DOHH2 (cell line): ENCODE data around the gene SMPD3.

Experiments
- H3F3A ChIP-seq: fragments of 200-600 bp; sonication (generic), shearing (Covaris generic); 2 replicates; pipeline ENCODE4 v1.6.0; 2016; ENCODE audit warnings: antibody characterized with exemption, mild to moderate bottlenecking; ENCODE audit not compliant: control insufficient read depth, insufficient read depth
- H3K27ac ChIP-seq: fragments of 200-600 bp; sonication (generic); 2 replicates; pipeline ENCODE4 v1.5.1; 2014; ENCODE audit warnings: low read depth, mild to moderate bottlenecking, low read length, moderate library complexity
- H3K27me3 ChIP-seq: fragments of 200-600 bp; sonication (generic); 2 replicates; pipeline ENCODE4 v1.6.1; 2014; ENCODE audit warnings: mild to moderate bottlenecking, low read length, mixed read lengths; ENCODE audit not compliant: control insufficient read depth
- H3K36me3 ChIP-seq: fragments of 200-600 bp; sonication (generic); 2 replicates; pipeline ENCODE4 v1.6.1; 2014; ENCODE audit warnings: mild to moderate bottlenecking, low read length, moderate library complexity, mixed read lengths; ENCODE audit not compliant: control insufficient read depth
- H3K4me1 ChIP-seq: fragments of 200-600 bp; sonication (generic); 2 replicates; pipeline ENCODE4 v1.6.1; 2014; ENCODE audit warnings: mild to moderate bottlenecking, low read length, mixed read lengths; ENCODE audit not compliant: control insufficient read depth
- H3K4me2 ChIP-seq: fragments of 200-600 bp; sonication (generic); 2 replicates; pipeline ENCODE4 v1.6.0; 2014; ENCODE audit warnings: mild to moderate bottlenecking, low read length, moderate library complexity
- H3K4me3 ChIP-seq: fragments of 200-600 bp; sonication (generic); 2 replicates; pipeline ENCODE4 v1.5.1; 2014; ENCODE audit warnings: mild to moderate bottlenecking, low read length, mixed read lengths
- H3K79me2 ChIP-seq: fragments of 200-600 bp; sonication (generic); 2 replicates; pipeline ENCODE4 v1.6.1; 2014; ENCODE audit warnings: mild to moderate bottlenecking, low read length, mixed read lengths; ENCODE audit not compliant: control insufficient read depth
- H3K9me2 ChIP-seq: fragments of 200-600 bp; sonication (generic); replicated peaks from 2 replicates; pipeline ENCODE4 v1.6.1; 2014; ENCODE audit warnings: mild to moderate bottlenecking, low read length, mixed read lengths; ENCODE audit not compliant: control insufficient read depth
- H3K9me3 ChIP-seq: fragments of 200-600 bp; sonication (generic); 2 replicates; pipeline ENCODE4 v1.6.1; 2014; ENCODE audit warnings: antibody characterized with exemption, low read length, mixed read lengths; ENCODE audit not compliant: control insufficient read depth, insufficient read depth
- H4K20me1 ChIP-seq: fragments of 200-600 bp; sonication (generic); 2 replicates; pipeline ENCODE4 v1.6.0; 2014; ENCODE audit warnings: low read depth, mild to moderate bottlenecking, antibody characterized with exemption, low read length, moderate library complexity; ENCODE audit not compliant: control insufficient read depth, insufficient read depth
- EZH2phosphoT487 ChIP-seq: fragments of 200-600 bp; sonication (generic); IDR thresholded peaks from 2 replicates; pipeline ENCODE4 v1.6.1; 2017; ENCODE audit warnings: borderline replicate concordance, mild to moderate bottlenecking, antibody characterized with exemption, low read length, moderate library complexity, mixed read lengths
- TF ChIP-seq, protein P1 (sequence below): fragments of 200-600 bp; sonication (generic); IDR thresholded peaks from one replicate; pipeline ENCODE4 v1.5.1; 2014; ENCODE audit warnings: antibody characterized with exemption, mild to moderate bottlenecking, low read depth, low read length; ENCODE audit not compliant: poor library complexity, severe bottlenecking

SMPD3 gene

DNA sequence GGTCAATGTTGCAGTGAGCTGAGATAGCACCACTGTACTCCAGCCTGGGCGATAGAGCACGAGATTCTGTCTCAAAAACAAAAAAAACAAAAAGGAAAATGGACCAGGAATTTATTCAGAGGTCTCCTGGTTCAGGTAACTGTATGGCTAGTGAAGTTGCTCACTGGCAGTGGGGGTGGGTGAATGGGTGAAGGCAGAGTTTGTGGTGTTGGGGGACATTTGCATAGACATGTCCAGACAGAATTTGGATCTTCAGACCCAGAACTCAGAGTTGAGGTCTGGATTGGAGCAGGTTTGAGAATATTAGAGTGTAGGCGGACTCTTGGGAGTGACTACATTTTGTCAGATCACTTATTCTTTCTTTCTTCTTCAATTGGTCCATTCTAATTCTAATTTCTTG lies 55.0 kb downstream of the SMPD3 start:
- Histone ChIP-seq H3F3A (no peaks in the 10 kb centered on the region), H3K4me3 (no peak overlapping the region), H3K27ac (no peak overlapping the region), H3K9me2 (no peaks in the 10 kb centered on the region), H3K4me1 (no peaks in the 10 kb centered on the region), H3K79me2 (no peaks in the 10 kb centered on the region), H3K4me2 (no peak overlapping the region), H4K20me1 (no peaks in the 10 kb centered on the region), H3K9me3 (no peaks in the 10 kb centered on the region), H3K36me3 (no peaks in the 10 kb centered on the region), H3K27me3 (peaks cover 6% of the 10 kb centered on the region)
- TF ChIP-seq, protein P1, sequence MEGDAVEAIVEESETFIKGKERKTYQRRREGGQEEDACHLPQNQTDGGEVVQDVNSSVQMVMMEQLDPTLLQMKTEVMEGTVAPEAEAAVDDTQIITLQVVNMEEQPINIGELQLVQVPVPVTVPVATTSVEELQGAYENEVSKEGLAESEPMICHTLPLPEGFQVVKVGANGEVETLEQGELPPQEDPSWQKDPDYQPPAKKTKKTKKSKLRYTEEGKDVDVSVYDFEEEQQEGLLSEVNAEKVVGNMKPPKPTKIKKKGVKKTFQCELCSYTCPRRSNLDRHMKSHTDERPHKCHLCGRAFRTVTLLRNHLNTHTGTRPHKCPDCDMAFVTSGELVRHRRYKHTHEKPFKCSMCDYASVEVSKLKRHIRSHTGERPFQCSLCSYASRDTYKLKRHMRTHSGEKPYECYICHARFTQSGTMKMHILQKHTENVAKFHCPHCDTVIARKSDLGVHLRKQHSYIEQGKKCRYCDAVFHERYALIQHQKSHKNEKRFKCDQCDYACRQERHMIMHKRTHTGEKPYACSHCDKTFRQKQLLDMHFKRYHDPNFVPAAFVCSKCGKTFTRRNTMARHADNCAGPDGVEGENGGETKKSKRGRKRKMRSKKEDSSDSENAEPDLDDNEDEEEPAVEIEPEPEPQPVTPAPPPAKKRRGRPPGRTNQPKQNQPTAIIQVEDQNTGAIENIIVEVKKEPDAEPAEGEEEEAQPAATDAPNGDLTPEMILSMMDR = no peak
- no peak for TF ChIP-seq EZH2phosphoT487

DNA sequence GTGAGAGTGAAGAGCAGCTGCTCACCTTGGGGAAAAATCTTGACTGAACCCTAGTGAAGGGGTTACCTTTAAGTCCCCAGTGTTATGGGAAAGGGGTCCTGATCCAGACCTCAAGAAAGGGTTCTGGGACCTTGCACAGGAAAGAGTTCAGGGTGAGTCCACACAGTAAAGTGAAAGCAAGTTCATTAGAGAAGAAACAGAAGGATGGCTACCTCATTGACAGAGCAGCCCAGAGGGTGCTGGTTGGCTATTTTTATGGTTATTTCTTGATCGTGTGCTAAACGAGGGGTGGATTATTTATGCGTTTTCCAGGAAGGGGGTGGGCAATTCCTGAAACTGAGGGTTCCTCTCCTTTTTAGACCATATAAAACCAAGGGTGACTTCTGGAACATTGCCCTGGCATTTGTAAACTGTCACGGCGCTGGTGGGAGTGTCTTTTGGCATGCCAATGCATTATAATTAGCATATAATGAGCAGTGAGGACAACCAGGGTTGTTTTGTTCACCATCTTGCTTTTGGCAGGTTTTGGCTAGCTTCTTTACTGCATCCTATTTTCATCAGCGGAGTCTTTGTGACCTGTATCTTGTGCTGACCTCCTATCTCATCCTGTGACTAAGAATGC lies 58.4 kb downstream of the SMPD3 start:
- Histone ChIP-seq H3K4me3 (no peak overlapping the region), H3K4me1 (no peaks in the 10 kb centered on the region), H3K27ac (no peak overlapping the region), H3F3A (no peaks in the 10 kb centered on the region), H3K27me3 (peaks cover 3% of the 10 kb centered on the region; the same call in 1 of the 2 replicates), H3K4me2 (no peak overlapping the region), H3K9me2 (no peaks in the 10 kb centered on the region), H3K79me2 (no peaks in the 10 kb centered on the region), H3K9me3 (no peaks in the 10 kb centered on the region), H3K36me3 (no peaks in the 10 kb centered on the region), H4K20me1 (no peaks in the 10 kb centered on the region)
- TF ChIP-seq EZH2phosphoT487 = no peak
- TF ChIP-seq, protein P1 = no peak

DNA sequence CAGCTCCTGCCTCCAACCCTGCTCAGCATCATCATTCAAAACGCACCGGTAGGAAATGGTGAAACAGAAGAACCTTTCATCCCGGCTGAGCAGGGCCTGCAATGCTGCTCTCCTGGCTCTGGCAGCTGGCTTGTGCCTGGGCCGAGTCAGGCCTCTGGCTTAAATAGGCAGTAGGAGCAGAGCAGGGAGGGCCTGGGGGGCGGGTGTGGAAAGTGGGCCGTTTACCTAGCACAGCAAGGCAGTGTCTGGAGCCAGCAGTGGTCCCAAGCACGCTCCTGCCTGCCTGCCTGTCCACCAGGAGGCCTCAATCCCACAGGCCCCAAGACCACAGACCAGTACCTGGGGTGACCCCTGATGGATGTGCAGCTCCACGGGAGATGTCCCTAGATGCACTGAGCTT lies 59.3 kb downstream of the SMPD3 start:
- Histone ChIP-seq H3K4me1 (no peaks in the 10 kb centered on the region), H3K27me3 (peaks cover 3% of the 10 kb centered on the region; the same call in 1 of the 2 replicates), H3K4me2 (no peak overlapping the region), H3K36me3 (no peaks in the 10 kb centered on the region), H3K27ac (no peak overlapping the region), H3F3A (no peaks in the 10 kb centered on the region), H3K79me2 (no peaks in the 10 kb centered on the region), H3K9me3 (no peaks in the 10 kb centered on the region), H3K4me3 (no peak overlapping the region), H3K9me2 (no peaks in the 10 kb centered on the region), H4K20me1 (no peaks in the 10 kb centered on the region)
- TF ChIP-seq EZH2phosphoT487 = no peak
- TF ChIP-seq, protein P1 = no peak
